GM06990 (cell line): ENCODE measurements around the gene FGF19.

Experiments used
- DNase-seq: peaks from one replicate; pipeline ENCODE4 v3.0.0-alpha.2; 2011; ENCODE audit not compliant: insufficient read length; ENCODE audit errors: extremely low read depth
- H3K27me3 ChIP-seq: replicated peaks from 2 replicates; pipeline ENCODE4 v1.6.0; 2011; ENCODE audit warnings: low read length; ENCODE audit not compliant: control insufficient read depth, insufficient read depth
- H3K36me3 ChIP-seq: 2 replicates; pipeline ENCODE4 v1.5.1; 2011; ENCODE audit warnings: low read length; ENCODE audit not compliant: control insufficient read depth, insufficient read depth
- H3K4me3 ChIP-seq: replicated peaks from 2 replicates; pipeline ENCODE4 v1.5.1; 2011; ENCODE audit warnings: low read depth, mild to moderate bottlenecking, control low read depth, low read length
- TF ChIP-seq, protein P1 (sequence below): IDR thresholded peaks from 2 replicates; pipeline ENCODE4 v1.5.1; 2011; ENCODE audit warnings: low read length, control low read depth, mild to moderate bottlenecking, inconsistent platforms; ENCODE audit not compliant: insufficient read depth, poor library complexity, severe bottlenecking

Gene FGF19

DNA sequence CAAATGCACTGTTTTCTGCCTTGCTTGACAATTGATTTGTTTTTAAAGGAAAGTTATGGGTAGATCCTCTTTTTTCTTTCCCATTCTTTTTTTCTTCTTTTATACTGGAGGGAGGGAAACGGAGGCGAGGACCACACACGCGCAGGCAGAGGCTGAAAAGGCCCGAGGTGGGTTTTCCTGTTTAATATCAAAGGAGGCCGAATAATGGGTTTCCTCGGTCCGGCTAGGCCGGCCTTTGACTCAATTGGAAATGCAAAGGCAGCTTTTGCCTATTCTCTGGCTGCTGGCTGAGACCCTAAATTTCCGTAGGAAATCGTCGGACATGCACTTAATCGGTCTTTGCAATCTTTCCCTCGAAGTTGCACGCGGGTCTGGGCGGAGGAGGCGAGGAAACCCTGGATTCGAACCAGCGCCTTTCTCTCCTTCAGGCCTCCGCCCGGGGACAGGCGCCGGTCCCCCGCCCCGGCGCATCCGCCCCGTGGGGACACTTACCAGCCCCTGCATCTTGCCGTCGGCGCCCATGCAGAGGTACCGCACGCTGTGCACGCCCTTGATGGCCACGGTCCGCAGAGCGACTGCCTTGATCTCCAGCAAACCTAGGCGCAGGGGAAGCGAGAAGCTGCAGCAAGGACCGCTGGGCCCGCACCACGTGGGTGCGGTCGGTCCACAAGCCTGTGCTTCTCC, 911 bp downstream of the FGF19 start:
- no peak for DNase-seq
- H3K36me3 ChIP-seq, result no peaks in the 10 kb centered on the region
- no peak overlapping the region for H3K4me3 ChIP-seq
- peaks cover 1% of the 10 kb centered on the region; the same call in 1 of the 2 replicates for H3K27me3 ChIP-seq
- TF ChIP-seq, protein P1, sequence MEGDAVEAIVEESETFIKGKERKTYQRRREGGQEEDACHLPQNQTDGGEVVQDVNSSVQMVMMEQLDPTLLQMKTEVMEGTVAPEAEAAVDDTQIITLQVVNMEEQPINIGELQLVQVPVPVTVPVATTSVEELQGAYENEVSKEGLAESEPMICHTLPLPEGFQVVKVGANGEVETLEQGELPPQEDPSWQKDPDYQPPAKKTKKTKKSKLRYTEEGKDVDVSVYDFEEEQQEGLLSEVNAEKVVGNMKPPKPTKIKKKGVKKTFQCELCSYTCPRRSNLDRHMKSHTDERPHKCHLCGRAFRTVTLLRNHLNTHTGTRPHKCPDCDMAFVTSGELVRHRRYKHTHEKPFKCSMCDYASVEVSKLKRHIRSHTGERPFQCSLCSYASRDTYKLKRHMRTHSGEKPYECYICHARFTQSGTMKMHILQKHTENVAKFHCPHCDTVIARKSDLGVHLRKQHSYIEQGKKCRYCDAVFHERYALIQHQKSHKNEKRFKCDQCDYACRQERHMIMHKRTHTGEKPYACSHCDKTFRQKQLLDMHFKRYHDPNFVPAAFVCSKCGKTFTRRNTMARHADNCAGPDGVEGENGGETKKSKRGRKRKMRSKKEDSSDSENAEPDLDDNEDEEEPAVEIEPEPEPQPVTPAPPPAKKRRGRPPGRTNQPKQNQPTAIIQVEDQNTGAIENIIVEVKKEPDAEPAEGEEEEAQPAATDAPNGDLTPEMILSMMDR, result no peak

DNA sequence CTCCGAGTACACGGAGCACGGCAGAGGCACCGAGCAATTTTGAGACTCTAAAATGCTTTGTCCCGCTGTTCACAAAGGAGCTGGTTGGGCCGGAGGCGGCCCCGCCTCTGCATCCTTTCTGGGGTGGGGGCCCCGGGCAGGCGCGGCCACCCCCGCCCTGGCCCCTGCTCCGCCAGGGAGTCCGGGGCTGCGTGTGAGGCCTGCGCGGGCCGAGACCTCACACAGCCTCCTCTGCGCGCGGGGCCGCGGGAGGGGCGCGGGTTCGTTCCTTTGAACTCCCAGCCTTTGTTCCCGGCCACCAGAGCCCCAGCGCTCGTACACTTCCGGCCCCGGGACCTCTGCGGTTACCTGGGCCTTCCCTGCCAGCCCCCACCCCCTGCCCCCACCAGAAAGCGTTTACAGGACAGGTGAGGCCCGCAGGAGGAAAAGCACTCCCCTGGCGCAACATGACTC, 1.6 kb downstream of the FGF19 start:
- H3K27me3 ChIP-seq, result peaks cover 1% of the 10 kb centered on the region; the same call in 1 of the 2 replicates
- H3K36me3 ChIP-seq, result no peaks in the 10 kb centered on the region
- no peak for DNase-seq
- no peak overlapping the region for H3K4me3 ChIP-seq
- TF ChIP-seq, protein P1, result no peak

DNA sequence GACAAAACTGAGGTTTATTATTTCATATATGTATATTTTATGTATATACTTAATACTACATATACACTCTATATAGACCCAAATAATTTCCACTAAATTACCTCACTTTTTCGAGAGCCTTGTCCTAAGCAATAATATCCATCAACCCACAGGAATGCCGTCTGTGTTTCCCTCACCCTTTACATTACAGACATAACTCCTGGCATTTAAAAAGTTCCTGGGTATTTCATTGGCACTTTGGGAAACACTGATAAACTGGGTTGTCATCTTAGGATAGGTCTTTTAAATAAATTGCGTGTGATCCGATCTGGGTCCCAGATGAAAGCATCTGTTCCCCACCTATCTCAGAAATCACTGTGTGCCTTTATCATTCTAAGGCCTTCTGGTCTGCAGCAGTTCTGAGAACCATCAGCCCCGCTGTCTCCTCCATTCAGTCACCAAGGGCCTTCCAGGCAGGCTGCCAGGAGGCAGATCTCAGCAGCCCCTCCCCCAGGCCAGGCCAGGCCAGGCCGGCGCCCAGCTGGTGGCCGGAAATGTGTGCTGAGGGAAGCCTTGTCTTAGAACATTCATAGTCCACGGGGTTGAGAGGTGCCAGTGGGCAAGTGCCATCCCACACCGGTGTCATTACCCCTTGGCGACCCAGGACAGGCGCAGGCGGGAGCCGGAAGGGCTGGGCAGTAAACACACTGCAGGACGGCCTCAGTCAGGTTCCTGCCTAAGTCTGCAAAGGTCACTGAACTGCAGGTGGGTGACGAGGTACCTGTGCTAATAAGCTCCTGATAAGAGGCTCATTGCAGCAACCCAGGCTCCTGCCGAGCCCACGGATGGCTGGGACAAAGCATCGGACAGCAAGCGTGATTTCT, 3.3 kb downstream of the FGF19 start:
- Histone ChIP-seq H3K4me3 (no peak overlapping the region), H3K36me3 (no peaks in the 10 kb centered on the region), H3K27me3 (no peaks in the 10 kb centered on the region; the same call in 1 of the 2 replicates)
- TF ChIP-seq, protein P1, result no peak
- no peak for DNase-seq

DNA sequence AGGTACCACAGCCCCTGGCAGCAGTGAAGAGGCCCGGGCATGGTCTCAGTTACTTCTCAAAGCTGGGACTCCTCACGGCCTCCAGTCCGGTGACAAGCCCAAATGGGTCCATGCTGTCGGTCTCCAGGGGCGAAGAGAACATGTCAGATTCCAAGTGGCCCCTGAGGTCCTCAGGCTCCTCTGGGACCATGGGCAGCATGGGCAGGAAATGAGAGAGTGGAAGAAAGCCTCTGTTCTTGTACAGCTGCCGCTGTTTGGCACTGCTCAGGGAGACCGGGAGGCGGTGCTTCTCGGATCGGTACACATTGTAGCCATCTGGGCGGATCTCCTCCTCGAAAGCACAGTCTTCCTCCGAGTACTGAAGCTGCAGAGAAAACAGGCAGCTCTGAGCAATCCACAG, 4.6 kb downstream of the FGF19 start:
- DNase-seq, result no peak
- Histone ChIP-seq H3K4me3 (no peak overlapping the region), H3K27me3 (no peaks in the 10 kb centered on the region; the same call in 1 of the 2 replicates), H3K36me3 (no peaks in the 10 kb centered on the region)
- TF ChIP-seq, protein P1, result no peak

DNA sequence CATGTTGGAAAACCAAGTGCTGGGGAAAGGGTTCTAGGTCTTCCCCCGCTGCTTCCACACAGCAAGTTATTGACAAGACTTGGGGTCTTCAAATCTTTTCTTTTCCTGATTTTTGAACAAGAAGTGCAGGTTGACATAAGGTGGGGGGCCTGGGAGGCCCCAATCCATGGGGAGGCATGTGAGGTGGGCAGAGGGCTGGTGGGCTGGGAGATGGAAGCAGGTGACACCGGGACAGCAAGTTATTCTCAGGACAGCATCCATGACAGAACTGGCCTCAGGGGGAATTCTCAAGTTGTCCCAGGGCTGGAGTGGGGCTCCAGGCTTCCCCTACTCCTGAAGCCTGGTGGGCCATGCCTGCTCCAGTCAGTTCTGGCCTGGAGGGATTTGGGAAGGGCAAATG, 5.5 kb downstream of the FGF19 start:
- TF ChIP-seq, protein P1, result no peak
- H3K4me3 ChIP-seq, result no peak overlapping the region
- H3K36me3 ChIP-seq, result no peaks in the 10 kb centered on the region
- DNase-seq, result no peak
- no peaks in the 10 kb centered on the region; the same call in 1 of the 2 replicates for H3K27me3 ChIP-seq
